ES-I3 (cell line): ENCODE measurements around the gene DRD2.

Experiments
- H3K36me3 ChIP-seq: 2 replicates; pipeline ENCODE4 v1.6.1; 2013; ENCODE audit warnings: mild to moderate bottlenecking, low read length, control low read depth, moderate library complexity; ENCODE audit not compliant: insufficient read depth
- H3K4me1 ChIP-seq: 2 replicates; pipeline ENCODE4 v1.6.1; 2013; ENCODE audit warnings: mild to moderate bottlenecking, control low read depth, low read length; ENCODE audit not compliant: insufficient read depth
- H3K9ac ChIP-seq: 2 replicates; pipeline ENCODE4 v1.6.1; 2013; ENCODE audit warnings: low read depth, mild to moderate bottlenecking, low read length, moderate library complexity
- H3K9me3 ChIP-seq: 2 replicates; pipeline ENCODE4 v1.6.1; 2013; ENCODE audit warnings: mild to moderate bottlenecking, low read length, moderate library complexity; ENCODE audit not compliant: control insufficient read depth, insufficient read depth

DRD2 gene

DNA sequence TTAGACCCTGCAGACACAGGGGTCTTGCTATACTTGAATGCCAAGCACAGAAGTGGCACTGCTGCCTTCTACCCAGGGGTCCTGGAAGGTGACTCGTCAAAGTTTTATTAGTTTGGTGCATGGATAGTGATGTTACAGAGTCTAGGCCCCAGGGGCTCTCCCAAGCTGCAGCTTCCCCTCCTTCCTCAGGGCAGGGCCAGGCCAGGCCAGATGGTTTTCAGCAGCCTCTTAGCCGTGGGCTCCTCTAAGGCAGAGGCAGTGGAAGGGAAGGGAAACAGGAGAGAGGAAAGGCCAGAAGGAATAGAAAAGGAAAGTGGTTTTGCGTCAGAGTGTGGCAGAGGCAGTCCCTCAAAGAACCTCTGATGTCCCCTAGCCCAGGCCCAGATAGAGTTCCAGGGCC lies 65.7 kb downstream of the DRD2 start:
- Histone ChIP-seq H3K4me1 (no peaks in the 10 kb centered on the region), H3K36me3 (no peaks in the 10 kb centered on the region), H3K9me3 (no peaks in the 10 kb centered on the region), H3K9ac (no peak overlapping the region)

DNA sequence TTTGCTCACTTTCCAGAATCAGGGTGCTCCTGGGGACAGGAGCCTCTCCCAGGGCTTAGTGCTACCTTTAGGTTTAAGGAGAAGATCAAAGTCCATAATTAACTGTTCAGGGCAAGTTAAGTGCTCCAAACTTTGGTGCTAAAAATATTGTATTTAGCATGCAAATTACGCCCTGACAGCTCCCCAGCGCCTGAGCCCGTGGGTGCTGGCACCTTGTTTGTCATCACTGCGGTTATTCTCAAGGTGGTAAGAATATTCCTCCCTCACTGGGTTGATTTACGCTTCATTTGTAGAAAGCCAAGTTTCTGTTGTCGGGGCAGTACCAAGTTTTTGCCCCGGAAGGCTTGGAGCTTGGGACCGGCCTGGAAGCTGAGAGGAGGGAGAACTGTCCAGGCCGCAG lies 66.3 kb downstream of the DRD2 start:
- H3K9ac ChIP-seq = no peak overlapping the region
- H3K9me3 ChIP-seq = no peaks in the 10 kb centered on the region
- H3K36me3 ChIP-seq = no peaks in the 10 kb centered on the region
- H3K4me1 ChIP-seq = no peaks in the 10 kb centered on the region

- H3K36me3 ChIP-seq = no peaks in the 10 kb centered on the region
- no peak overlapping the region for H3K9ac ChIP-seq
- H3K9me3 ChIP-seq = no peaks in the 10 kb centered on the region
- no peaks in the 10 kb centered on the region for H3K4me1 ChIP-seq
Measured at GRCh38 chr11:113408206-113408605, 67.0 kb downstream of the DRD2 start.

GRCh38 chr11:113407163-113407562 lies 68.0 kb downstream of the DRD2 start:
- no peaks in the 10 kb centered on the region for H3K4me1 ChIP-seq
- no peaks in the 10 kb centered on the region for H3K9me3 ChIP-seq
- no peaks in the 10 kb centered on the region for H3K36me3 ChIP-seq
- no peak overlapping the region for H3K9ac ChIP-seq

DNA sequence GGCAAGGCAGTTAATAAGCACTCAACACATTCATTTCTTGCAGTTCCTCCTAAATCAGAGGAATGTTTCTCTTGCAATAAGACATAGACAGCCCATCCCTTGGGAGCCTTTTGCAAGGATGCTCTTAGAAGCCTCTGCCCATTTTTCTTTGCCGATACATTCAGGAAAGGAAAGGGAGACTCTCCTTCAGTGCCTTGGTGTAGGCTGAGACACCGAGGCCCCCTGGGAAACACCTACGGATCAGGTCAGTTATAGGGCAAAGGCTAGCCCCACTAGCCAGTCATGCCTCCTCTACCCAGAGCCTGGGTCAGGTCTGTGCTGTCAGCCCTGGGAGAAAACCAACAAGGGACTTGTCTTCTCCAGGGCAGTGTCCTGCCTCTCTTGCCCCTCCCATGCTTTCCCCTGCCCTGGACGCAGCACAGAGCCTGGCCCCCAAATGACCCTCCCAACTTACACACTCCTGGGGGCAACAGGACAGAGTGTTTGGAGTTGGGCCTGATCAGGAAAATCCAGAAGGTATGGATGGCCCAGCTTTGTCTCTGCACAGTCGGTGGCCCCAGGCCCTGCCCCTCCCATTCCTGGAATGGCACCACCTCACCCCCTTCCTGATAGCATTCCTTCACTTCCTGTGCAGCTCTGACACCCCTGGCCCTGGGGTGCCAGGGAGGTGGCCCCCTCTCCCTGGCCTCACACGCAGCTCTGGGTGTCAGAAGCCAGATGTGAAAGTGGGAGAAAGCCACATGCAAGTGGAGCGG lies 69.3 kb downstream of the DRD2 start:
- Histone ChIP-seq H3K4me1 (no peaks in the 10 kb centered on the region), H3K9me3 (no peaks in the 10 kb centered on the region), H3K9ac (no peak overlapping the region), H3K36me3 (no peaks in the 10 kb centered on the region)

GRCh38 chr11:113404859-113405430 lies 70.3 kb downstream of the DRD2 start:
- H3K36me3 ChIP-seq = no peaks in the 10 kb centered on the region

GRCh38 chr11:113401718-113402117 lies 73.5 kb downstream of the DRD2 start:
- H3K9me3 ChIP-seq = no peaks in the 10 kb centered on the region
- no peaks in the 10 kb centered on the region for H3K36me3 ChIP-seq
- H3K9ac ChIP-seq = no peak overlapping the region
- no peaks in the 10 kb centered on the region for H3K4me1 ChIP-seq

More at GRCh38 chr11:113404859-113405430, 70.3 kb downstream of the DRD2 start:
- no peaks in the 10 kb centered on the region for H3K4me1 ChIP-seq
- no peaks in the 10 kb centered on the region for H3K9me3 ChIP-seq
- no peak overlapping the region for H3K9ac ChIP-seq

DNA sequence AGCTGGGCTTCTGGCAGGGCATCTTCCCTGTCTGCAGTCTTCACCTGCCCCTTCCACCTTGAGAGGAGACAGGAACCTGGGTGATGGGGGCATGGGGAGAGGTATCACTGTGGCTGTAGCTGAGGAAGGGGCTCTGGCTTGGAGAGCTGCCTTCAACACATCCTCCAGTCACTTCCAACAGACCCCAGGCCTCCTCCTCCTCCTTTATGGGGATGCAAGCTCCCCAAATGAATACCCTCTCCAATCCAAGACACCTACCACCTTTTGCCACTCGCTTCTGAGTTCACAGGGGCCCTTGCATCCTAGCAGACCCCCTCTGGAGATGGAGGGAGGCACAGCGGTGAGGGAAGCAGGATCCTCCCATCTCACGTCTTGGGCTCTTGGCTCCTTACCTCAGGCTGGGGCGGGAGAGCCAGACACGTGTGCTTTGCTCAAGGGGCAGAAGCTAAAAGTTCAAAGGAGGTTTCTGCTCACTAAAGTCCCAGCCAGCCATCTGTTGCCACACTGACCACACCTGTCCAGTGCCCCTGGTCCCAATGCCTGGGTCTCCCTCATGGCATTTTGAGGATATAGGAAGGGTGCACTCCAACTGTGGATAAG lies 74.5 kb downstream of the DRD2 start:
- Histone ChIP-seq H3K36me3 (no peaks in the 10 kb centered on the region), H3K9ac (no peak overlapping the region), H3K4me1 (no peaks in the 10 kb centered on the region), H3K9me3 (no peaks in the 10 kb centered on the region)

DNA sequence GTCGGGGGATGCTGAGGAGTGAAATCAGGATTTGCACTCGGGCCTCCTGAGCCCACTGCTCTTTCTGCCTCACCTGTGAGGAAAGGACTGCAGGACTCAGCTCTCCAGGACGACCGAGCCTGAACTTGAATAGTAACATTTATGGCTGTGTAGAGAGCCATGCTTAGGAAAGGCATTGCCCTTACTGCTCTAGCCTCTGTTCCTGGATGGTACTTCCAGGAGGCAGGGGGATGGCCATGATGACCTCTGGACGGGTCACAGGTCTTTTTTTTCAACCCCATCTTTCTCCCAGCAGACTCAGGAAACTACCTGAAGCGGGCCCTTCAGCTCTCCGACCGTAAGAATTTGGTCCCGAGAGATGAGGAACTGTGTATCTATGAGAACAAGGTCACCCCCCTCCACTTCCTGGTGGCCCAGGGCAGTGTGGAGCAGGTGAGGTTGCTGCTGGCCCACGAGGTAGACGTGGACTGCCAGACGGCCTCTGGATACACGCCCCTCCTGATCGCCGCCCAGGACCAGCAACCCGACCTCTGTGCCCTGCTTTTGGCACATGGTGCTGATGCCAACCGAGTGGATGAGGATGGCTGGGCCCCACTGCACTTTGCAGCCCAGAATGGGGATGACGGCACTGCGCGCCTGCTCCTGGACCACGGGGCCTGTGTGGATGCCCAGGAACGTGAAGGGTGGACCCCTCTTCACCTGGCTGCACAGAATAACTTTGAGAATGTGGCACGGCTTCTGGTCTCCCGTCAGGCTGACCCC lies 76.3 kb downstream of the DRD2 start:
- H3K4me1 ChIP-seq = no peaks in the 10 kb centered on the region
- H3K9me3 ChIP-seq = no peaks in the 10 kb centered on the region
- no peak overlapping the region for H3K9ac ChIP-seq
- no peaks in the 10 kb centered on the region for H3K36me3 ChIP-seq

- Histone ChIP-seq H3K9me3 (no peaks in the 10 kb centered on the region), H3K4me1 (no peaks in the 10 kb centered on the region), H3K9ac (no peak overlapping the region), H3K36me3 (no peaks in the 10 kb centered on the region)
Measured at GRCh38 chr11:113397821-113398220, 77.4 kb downstream of the DRD2 start.

GRCh38 chr11:113397212-113397611 lies 78.0 kb downstream of the DRD2 start:
- Histone ChIP-seq H3K9ac (no peak overlapping the region), H3K4me1 (no peaks in the 10 kb centered on the region), H3K36me3 (no peaks in the 10 kb centered on the region), H3K9me3 (no peaks in the 10 kb centered on the region)

GRCh38 chr11:113396690-113397089 lies 78.5 kb downstream of the DRD2 start:
- Histone ChIP-seq H3K36me3 (no peaks in the 10 kb centered on the region), H3K9ac (no peak overlapping the region), H3K4me1 (no peaks in the 10 kb centered on the region), H3K9me3 (no peaks in the 10 kb centered on the region)

- Histone ChIP-seq H3K4me1 (no peaks in the 10 kb centered on the region), H3K9me3 (no peaks in the 10 kb centered on the region), H3K36me3 (no peaks in the 10 kb centered on the region), H3K9ac (no peak overlapping the region)
Measured at GRCh38 chr11:113395782-113396336, 79.3 kb downstream of the DRD2 start.

GRCh38 chr11:113394919-113395318 lies 80.3 kb downstream of the DRD2 start:
- no peak overlapping the region for H3K9ac ChIP-seq
- H3K36me3 ChIP-seq = no peaks in the 10 kb centered on the region
- H3K4me1 ChIP-seq = no peaks in the 10 kb centered on the region
- no peaks in the 10 kb centered on the region for H3K9me3 ChIP-seq
